Spinal cord (tissue), 10 donors: ENCODE measurements around the gene SMYD3. TPM values are rescaled to one million over a fixed set of nuclear protein-coding genes. Genes with fewer than 3 reads are reported as not detected.

ENCODE experiments used
- DNase-seq, 6 donors: peaks; one replicate each; pipeline versions ENCODE4 v3.0.0 to v3.0.0-alpha.2; 2013 to 2015; ENCODE audit warnings: low spot score in 6 of 6, low read depth in 4 of 6
- H3K27ac ChIP-seq: one replicate; pipeline ENCODE4 v1.5.1; 2013; ENCODE audit warnings: low read depth, low read length, control low read depth
- H3K27me3 ChIP-seq: one replicate; pipeline ENCODE4 v1.6.1; 2013; ENCODE audit warnings: low read length; ENCODE audit not compliant: control insufficient read depth, insufficient read depth
- H3K36me3 ChIP-seq: one replicate; pipeline ENCODE4 v1.6.1; 2013; ENCODE audit warnings: low read length; ENCODE audit not compliant: control insufficient read depth, insufficient read depth
- H3K4me1 ChIP-seq: one replicate; pipeline ENCODE4 v1.6.1; 2013; ENCODE audit warnings: low read length; ENCODE audit not compliant: control insufficient read depth, insufficient read depth
- H3K4me3 ChIP-seq: one replicate; pipeline ENCODE4 v1.5.1; 2013; ENCODE audit warnings: low read depth, low read length, control low read depth
- H3K9me3 ChIP-seq: one replicate; pipeline ENCODE4 v1.6.1; 2013; ENCODE audit warnings: low read length; ENCODE audit not compliant: control insufficient read depth, insufficient read depth
- WGBS: methylation state at CpG from one replicate; pipeline ENCODE4 v1.1.5; 2013; ENCODE audit warnings: missing lambda C conversion rate; ENCODE audit not compliant: insufficient coverage; 5-methylcytosine and 5-hydroxymethylcytosine counted together
- polyA plus RNA-seq, 2 donors: library from polyadenylated mRNA; unstranded; fragments of 120-200 nt; gene quantifications; one replicate each; pipeline ENCODE4 v1.2.1, GENCODE V29; 2013; ENCODE audit not compliant: insufficient read length in 2 of 2
- total RNA-seq, 2 donors: library from RNA; depleted of rRNA in 1 of 2; stranded (reverse); fragments of 120-200 nt in 1 of 2; fragments of >200 nt in 1 of 2; gene quantifications; one replicate each; pipeline versions ENCODE4 v1.2.3 to v1.2.4, GENCODE V29; 2013 to 2014
- donor health status: healthy.

SMYD3 gene
- total and polyA plus RNA-seq, 4 donors, result 37.5 to 54.4 (median 49.4) TPM

DNA sequence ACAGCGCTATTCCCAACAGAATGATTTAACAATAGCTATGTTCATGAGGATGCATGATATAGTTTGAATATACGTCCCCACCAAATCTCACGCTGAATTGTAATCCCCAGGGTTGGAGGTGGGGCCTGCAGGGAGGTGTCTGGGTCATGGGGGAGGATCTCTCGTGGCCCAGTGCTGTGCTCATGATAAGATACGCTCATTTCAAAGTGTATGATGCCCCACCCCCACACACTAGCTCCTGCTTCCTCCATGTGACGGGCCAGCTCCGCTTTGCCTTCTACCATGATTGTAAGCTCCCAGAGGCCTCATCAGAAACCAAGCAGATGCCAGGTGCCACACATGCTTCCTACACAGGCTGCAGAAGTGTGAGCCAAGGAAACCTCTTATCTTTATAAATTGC is 93.6 kb downstream of the SMYD3 start:
- Histone ChIP-seq H3K9me3 (no peaks in the 10 kb centered on the region), H3K27me3 (no peaks in the 10 kb centered on the region), H3K27ac (no peak overlapping the region), H3K4me1 (no peaks in the 10 kb centered on the region), H3K36me3 (no peaks in the 10 kb centered on the region), H3K4me3 (no peak overlapping the region)
- WGBS, result 81% methylated on average over 2 of the region's 7 CpGs
- DNase-seq, result peak in 1 of 6 donors; percentile 30

DNA sequence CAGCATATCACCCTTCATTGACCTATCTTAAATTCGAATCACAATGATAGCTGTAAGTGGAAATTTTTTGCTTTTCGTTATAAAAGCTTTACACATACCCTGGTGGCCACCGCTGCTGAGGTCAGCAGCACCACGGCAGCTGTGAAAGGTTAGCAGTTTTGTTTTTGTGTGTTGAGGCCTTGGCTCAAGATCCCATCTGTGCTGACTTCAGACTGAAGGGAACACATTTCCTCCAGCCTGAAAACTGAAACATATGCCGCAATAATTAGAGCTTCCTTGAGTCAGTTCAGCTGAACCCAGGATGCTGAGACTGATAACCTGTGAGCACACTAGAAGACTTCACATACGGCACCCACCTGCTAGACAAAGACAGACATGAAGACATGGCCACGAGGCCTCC is 103.0 kb downstream of the SMYD3 start:
- H3K9me3 ChIP-seq, result no peaks in the 10 kb centered on the region
- peak in 1 of 6 donors; percentile 11 for DNase-seq
- no peaks in the 10 kb centered on the region for H3K36me3 ChIP-seq
- no peak overlapping the region for H3K27ac ChIP-seq
- H3K4me1 ChIP-seq, result no peaks in the 10 kb centered on the region
- H3K27me3 ChIP-seq, result no peaks in the 10 kb centered on the region
- H3K4me3 ChIP-seq, result no peak overlapping the region
- WGBS, result 82% methylated on average over 4 of the region's 7 CpGs

DNA sequence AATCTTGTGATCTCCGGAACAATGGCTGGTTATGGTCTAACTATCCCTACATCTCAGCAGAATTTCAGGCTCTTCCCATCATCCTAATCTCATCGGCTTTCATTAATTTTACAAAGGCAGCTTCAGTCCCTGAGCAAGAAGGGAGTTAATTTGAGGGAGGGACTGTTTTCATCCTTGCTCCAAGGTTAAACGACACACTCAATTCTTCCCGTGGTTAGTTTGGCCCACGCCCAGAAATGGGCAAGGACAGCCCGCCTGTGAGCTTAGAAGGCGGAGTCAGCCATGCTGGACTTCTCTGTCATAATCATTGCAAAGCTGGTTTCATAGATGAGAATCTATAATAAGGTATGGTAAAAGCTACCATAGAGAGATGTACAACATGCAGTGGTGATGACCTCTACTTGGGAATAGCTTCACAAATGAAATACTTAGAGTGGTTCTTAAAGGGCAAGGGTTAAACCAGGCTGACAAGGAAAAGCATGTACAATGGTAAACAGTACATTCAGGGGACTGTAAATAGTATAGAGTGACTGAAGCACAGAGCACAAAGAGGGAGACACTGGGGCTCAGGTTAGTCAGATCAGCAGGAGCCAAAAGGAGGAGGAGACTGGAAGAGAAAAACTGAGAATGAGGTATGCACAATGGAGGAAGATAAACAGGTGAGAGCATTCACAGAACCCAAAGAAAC is 108.8 kb downstream of the SMYD3 start:
- H3K4me3 ChIP-seq, result no peak overlapping the region
- H3K27ac ChIP-seq, result no peak overlapping the region
- H3K36me3 ChIP-seq, result no peaks in the 10 kb centered on the region
- DNase-seq, result no peak
- no peaks in the 10 kb centered on the region for H3K27me3 ChIP-seq
- no peaks in the 10 kb centered on the region for H3K4me1 ChIP-seq
- no peaks in the 10 kb centered on the region for H3K9me3 ChIP-seq
- WGBS, result 100% methylated on average over 1 of the region's 7 CpGs

DNA sequence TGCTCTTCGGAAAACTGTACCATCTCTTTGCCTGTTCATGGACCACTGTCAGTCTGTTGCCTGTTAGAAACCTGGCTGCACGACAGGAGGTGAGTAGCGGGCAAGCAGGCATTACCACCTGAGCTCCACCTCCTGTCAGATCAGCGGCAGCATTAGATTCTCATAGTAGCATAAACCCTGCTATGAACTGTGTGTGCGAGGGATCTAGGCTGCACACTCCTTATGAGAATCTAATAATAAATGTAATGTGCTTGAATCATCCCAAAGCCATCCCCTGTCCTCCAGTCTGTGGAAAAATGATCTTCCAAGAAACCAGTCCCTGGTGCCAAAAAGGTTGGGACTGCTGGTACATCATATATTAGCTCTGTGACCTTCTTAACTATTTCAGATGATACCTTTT is 110.0 kb downstream of the SMYD3 start:
- no peak overlapping the region for H3K4me3 ChIP-seq
- H3K4me1 ChIP-seq, result no peaks in the 10 kb centered on the region
- no peaks in the 10 kb centered on the region for H3K36me3 ChIP-seq
- WGBS, result 98% methylated on average over 4 of the region's 5 CpGs
- H3K27ac ChIP-seq, result no peak overlapping the region
- no peak for DNase-seq
- H3K9me3 ChIP-seq, result no peaks in the 10 kb centered on the region
- no peaks in the 10 kb centered on the region for H3K27me3 ChIP-seq

DNA sequence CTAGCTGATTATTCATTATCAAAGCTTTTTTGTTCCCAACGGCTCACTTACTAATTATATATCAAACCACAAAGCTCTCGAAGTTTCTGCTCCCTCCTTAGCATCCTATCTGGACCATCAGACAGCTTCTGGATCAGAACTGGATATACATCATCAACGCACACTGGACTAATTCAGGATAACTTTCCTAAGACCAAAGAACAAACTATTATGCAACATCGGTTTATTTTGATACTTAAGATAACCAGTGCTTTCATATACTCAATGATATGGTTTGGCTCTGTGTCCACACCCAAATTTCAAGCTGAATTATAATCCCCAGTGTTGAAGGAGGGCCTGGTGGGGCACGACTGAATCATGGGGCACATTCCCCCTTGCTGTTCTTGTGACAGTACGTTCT is 110.8 kb downstream of the SMYD3 start:
- Histone ChIP-seq H3K4me1 (no peaks in the 10 kb centered on the region), H3K4me3 (no peak overlapping the region), H3K27ac (no peak overlapping the region), H3K27me3 (no peaks in the 10 kb centered on the region), H3K9me3 (no peaks in the 10 kb centered on the region), H3K36me3 (no peaks in the 10 kb centered on the region)
- no peak for DNase-seq
- 73% methylated on average over 4 of the region's 6 CpGs for WGBS

DNA sequence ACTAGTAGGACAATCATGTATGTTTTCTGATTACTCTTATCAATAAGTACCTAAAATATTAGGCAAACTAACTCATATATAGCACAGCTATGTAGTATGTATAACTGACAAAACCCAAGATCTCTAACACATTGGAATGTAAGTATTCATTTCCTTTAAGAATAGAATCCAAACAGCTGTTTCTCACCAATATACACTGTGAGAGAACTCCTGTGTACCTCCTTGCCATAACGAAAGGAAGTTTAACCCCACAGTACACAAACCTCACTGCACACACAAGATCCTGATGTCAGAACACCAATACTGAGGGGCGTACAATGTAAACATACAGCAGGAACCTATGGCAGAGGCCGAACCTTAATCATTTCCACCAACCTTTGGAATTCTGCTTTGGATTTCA is 113.0 kb downstream of the SMYD3 start:
- no peaks in the 10 kb centered on the region for H3K27me3 ChIP-seq
- WGBS, result 93% methylated on average over 3 of the region's 3 CpGs
- H3K27ac ChIP-seq, result no peak overlapping the region
- H3K4me3 ChIP-seq, result no peak overlapping the region
- no peak for DNase-seq
- H3K9me3 ChIP-seq, result peaks cover 7% of the 10 kb centered on the region
- no peaks in the 10 kb centered on the region for H3K36me3 ChIP-seq
- H3K4me1 ChIP-seq, result no peaks in the 10 kb centered on the region

DNA sequence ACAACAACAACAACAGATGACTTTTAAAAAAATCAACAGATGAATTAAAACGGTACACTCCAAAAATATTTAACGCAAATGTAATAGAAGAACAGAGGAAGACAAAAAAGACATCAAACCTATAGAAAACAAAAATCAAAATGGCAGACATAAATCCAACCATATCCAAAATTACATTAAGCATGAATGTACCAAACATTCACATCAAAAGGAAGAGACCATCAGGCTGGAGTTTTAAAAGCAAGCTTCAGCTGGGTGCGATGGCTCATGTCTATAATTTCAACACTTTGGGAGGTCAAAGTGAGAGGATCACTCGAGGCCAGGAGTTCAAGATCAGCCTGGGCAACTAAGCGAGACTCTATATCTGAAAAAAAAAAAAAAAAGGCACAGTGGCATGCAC is 116.2 kb downstream of the SMYD3 start:
- H3K36me3 ChIP-seq, result no peaks in the 10 kb centered on the region
- no CpG with 5 or more reads among the region's 5 CpGs for WGBS
- H3K27ac ChIP-seq, result no peak overlapping the region
- no peaks in the 10 kb centered on the region for H3K4me1 ChIP-seq
- H3K4me3 ChIP-seq, result no peak overlapping the region
- no peak for DNase-seq
- no peaks in the 10 kb centered on the region for H3K27me3 ChIP-seq
- H3K9me3 ChIP-seq, result peaks cover 7% of the 10 kb centered on the region

DNA sequence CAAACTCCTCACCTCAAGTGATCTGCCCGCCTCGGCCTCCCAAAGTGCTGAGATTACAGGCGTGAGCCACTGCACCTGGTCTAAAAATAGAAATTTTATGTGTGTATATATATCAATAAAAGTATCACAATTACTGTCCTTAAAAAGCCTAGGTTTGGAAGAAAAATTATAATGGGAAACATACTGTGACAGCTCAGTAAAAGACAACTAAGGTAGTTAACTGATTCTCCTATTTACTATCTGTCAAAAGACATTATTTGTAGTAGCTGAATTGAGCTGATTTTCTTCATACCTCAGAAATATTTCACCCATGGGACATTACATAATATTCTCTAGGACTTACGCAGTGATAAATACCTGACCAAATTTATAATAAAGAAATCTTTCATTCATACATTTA is 122.5 kb downstream of the SMYD3 start:
- no peaks in the 10 kb centered on the region for H3K36me3 ChIP-seq
- H3K27me3 ChIP-seq, result no peaks in the 10 kb centered on the region
- DNase-seq, result peak in 1 of 6 donors; percentile 41
- no peaks in the 10 kb centered on the region for H3K9me3 ChIP-seq
- H3K27ac ChIP-seq, result no peak overlapping the region
- no peak overlapping the region for H3K4me3 ChIP-seq
- H3K4me1 ChIP-seq, result no peaks in the 10 kb centered on the region
- no CpG with 5 or more reads among the region's 4 CpGs for WGBS

DNA sequence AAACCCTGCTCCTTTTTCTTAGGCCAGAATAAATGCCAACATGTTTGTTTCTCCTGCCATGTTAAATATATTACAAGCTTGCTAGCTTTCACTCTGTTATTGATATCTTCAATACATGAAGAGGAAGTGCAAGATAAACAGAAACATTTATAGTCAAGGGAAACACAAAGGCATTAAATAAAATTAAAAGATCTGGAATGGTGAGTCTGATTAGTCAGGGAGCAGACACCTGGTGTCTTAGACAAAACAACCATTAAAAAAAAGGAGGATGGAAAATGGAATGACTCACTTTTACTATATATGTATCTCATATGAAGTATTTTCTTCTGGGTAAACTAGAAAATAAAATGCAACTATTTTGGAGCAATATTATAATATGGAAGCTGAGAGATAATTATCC is 123.3 kb downstream of the SMYD3 start:
- H3K4me1 ChIP-seq, result no peaks in the 10 kb centered on the region

DNA sequence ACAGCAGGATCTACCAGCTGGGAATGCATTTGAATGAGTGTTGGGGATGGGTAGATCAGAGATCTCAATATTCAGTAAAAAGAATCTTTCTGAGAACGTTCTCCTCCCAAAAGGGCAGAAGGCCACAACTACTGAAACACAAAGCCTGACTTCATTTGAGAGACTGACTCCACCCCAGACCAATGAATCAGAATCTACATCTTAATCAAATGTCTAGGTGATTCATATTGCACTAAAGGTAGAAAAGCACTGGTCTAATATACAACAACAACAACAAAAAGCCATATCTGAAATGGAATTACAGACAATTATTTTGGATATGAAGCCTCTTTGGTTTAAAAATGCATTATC is 123.9 kb downstream of the SMYD3 start:
- no peak overlapping the region for H3K27ac ChIP-seq
- H3K36me3 ChIP-seq, result no peaks in the 10 kb centered on the region
- H3K4me3 ChIP-seq, result no peak overlapping the region
- DNase-seq, result no peak
- no peaks in the 10 kb centered on the region for H3K4me1 ChIP-seq
- H3K27me3 ChIP-seq, result no peaks in the 10 kb centered on the region
- WGBS, result no CpG with 5 or more reads among the region's 1 CpG
- H3K9me3 ChIP-seq, result no peaks in the 10 kb centered on the region

More for the DNA sequence above, 123.3 kb downstream of the SMYD3 start:
- Histone ChIP-seq H3K27me3 (no peaks in the 10 kb centered on the region), H3K36me3 (no peaks in the 10 kb centered on the region), H3K4me3 (no peak overlapping the region), H3K9me3 (no peaks in the 10 kb centered on the region), H3K27ac (no peak overlapping the region)
- peak in 1 of 6 donors; percentile 35 for DNase-seq
